Mesenchymal stem cell (in vitro differentiated cells and primary cell): ENCODE results near the gene TREM1.
A peak's percentile ranks its signal among the peaks of the same experiment; 100 is the strongest.

ENCODE experiments used
- DNase-seq: peaks from one replicate; pipeline ENCODE4 v3.0.0-alpha.2; 2013
- H2AFZ ChIP-seq: one replicate; pipeline ENCODE4 v1.6.1; 2013; ENCODE audit warnings: low read depth, mild to moderate bottlenecking, control low read depth, inconsistent platforms, low read length, moderate library complexity
- H2AK5ac ChIP-seq: 2 replicates; pipeline ENCODE4 v1.6.1; 2013; ENCODE audit warnings: low read length, moderate library complexity, mild to moderate bottlenecking, inconsistent platforms; ENCODE audit not compliant: severe bottlenecking
- H2BK120ac ChIP-seq: one replicate; pipeline ENCODE4 v1.6.1; 2013; ENCODE audit warnings: low read depth, mild to moderate bottlenecking, inconsistent platforms, low read length, moderate library complexity
- H2BK12ac ChIP-seq, 2 experiments: one replicate each; pipeline ENCODE4 v1.6.1; 2013; ENCODE audit warnings: inconsistent platforms in 2 of 2, low read length in 2 of 2, mild to moderate bottlenecking in 2 of 2, moderate library complexity in 2 of 2, control low read depth in 1 of 2
- H2BK15ac ChIP-seq: one replicate; pipeline ENCODE4 v1.6.1; 2013; ENCODE audit warnings: mild to moderate bottlenecking, low read depth, inconsistent platforms; ENCODE audit not compliant: poor library complexity, severe bottlenecking
- H2BK5ac ChIP-seq: 2 replicates; pipeline ENCODE4 v1.6.1; 2013; ENCODE audit warnings: low read depth, mild to moderate bottlenecking, low read length, control low read depth, inconsistent platforms; ENCODE audit not compliant: poor library complexity, severe bottlenecking
- H3K14ac ChIP-seq, 2 experiments: one replicate each; pipeline ENCODE4 v1.6.1; 2013; ENCODE audit warnings: inconsistent platforms in 2 of 2, low read length in 2 of 2, control low read depth in 1 of 2, mild to moderate bottlenecking in 1 of 2, moderate library complexity in 1 of 2
- H3K18ac ChIP-seq, 2 experiments: one replicate each; pipeline ENCODE4 v1.6.1; 2013; ENCODE audit warnings: inconsistent platforms in 2 of 2, low read length in 2 of 2, control low read depth in 1 of 2, low read depth in 1 of 2, mild to moderate bottlenecking in 1 of 2
- H3K23ac ChIP-seq, 2 experiments: one replicate each; pipeline ENCODE4 v1.6.1; 2013; ENCODE audit warnings: inconsistent platforms in 2 of 2, low read length in 2 of 2, mild to moderate bottlenecking in 2 of 2, moderate library complexity in 2 of 2, control low read depth in 1 of 2
- H3K27ac ChIP-seq: 2 replicates; pipeline ENCODE4 v1.5.1; 2013; ENCODE audit warnings: mild to moderate bottlenecking, moderate library complexity, low read length, control low read depth, inconsistent platforms; ENCODE audit not compliant: poor library complexity, severe bottlenecking
- H3K27me3 ChIP-seq, 2 experiments: 2 replicates each; pipeline versions ENCODE4 v1.6.1 to v1.7.0; 2013; ENCODE audit warnings: low read length in 2 of 2, mild to moderate bottlenecking in 2 of 2, moderate library complexity in 2 of 2, control low read depth in 1 of 2, inconsistent platforms in 1 of 2; ENCODE audit not compliant: control insufficient read depth in 1 of 2, insufficient read depth in 1 of 2
- H3K36me3 ChIP-seq, 2 experiments: 2 replicates each; pipeline versions ENCODE4 v1.6.1 to v1.7.0; 2013; ENCODE audit warnings: low read length in 2 of 2, control low read depth in 1 of 2, inconsistent platforms in 1 of 2, low read depth in 1 of 2, mild to moderate bottlenecking in 1 of 2; ENCODE audit not compliant: insufficient read depth in 2 of 2, control insufficient read depth in 1 of 2
- H3K4ac ChIP-seq, 2 experiments: one replicate each; pipeline ENCODE4 v1.6.1; 2013; ENCODE audit warnings: inconsistent platforms in 2 of 2, low read length in 2 of 2, mild to moderate bottlenecking in 2 of 2, moderate library complexity in 2 of 2, control low read depth in 1 of 2, low read depth in 1 of 2
- H3K4me1 ChIP-seq: 2 replicates; pipeline ENCODE4 v1.6.1; 2013; ENCODE audit warnings: low read depth, low read length, control low read depth; ENCODE audit not compliant: control insufficient read depth, insufficient read depth
- H3K4me2 ChIP-seq: 2 replicates; pipeline ENCODE4 v1.6.1; 2013; ENCODE audit warnings: low read length, mild to moderate bottlenecking, inconsistent platforms; ENCODE audit not compliant: poor library complexity, severe bottlenecking
- H3K4me3 ChIP-seq, 2 experiments: 2 replicates each; pipeline versions ENCODE4 v1.5.1 to v1.7.0; 2013; ENCODE audit warnings: low read length in 2 of 2, mild to moderate bottlenecking in 2 of 2, control low read depth in 1 of 2, low read depth in 1 of 2; ENCODE audit not compliant: insufficient read depth in 1 of 2
- H3K79me1 ChIP-seq: replicated peaks from 2 replicates; pipeline ENCODE4 v1.6.1; 2013; ENCODE audit warnings: mild to moderate bottlenecking, control low read depth, low read length, inconsistent platforms; ENCODE audit not compliant: poor library complexity, severe bottlenecking
- H3K9ac ChIP-seq: 2 replicates; pipeline ENCODE4 v1.7.0; 2013; ENCODE audit warnings: mild to moderate bottlenecking, low read length, moderate library complexity
- H3K9me3 ChIP-seq: 2 replicates; pipeline ENCODE4 v1.7.0; 2013; ENCODE audit warnings: mild to moderate bottlenecking, low read length; ENCODE audit not compliant: control insufficient read depth
- H4K8ac ChIP-seq: one replicate; pipeline ENCODE4 v1.6.1; 2013; ENCODE audit warnings: inconsistent platforms, mild to moderate bottlenecking, low read length, moderate library complexity
- H4K91ac ChIP-seq: one replicate; pipeline ENCODE4 v1.6.1; 2013; ENCODE audit warnings: mild to moderate bottlenecking, low read length, inconsistent platforms
- WGBS: methylation state at CpG from one replicate; pipeline ENCODE4 v1.1.7; 2013; ENCODE audit warnings: mixed read lengths; 5-methylcytosine and 5-hydroxymethylcytosine counted together

Gene TREM1

GRCh38 chr6:41232667-41233066 is 53.8 kb downstream of the TREM1 start:
- Histone ChIP-seq H3K36me3 (no peaks in the 10 kb centered on the region), H3K27me3 (peaks cover 8 to 19% of the 10 kb centered on the region in 2 experiments), H3K4ac (no peak overlapping the region), H4K8ac (no peak overlapping the region), H3K79me1 (no peaks in the 10 kb centered on the region), H3K14ac (no peak overlapping the region), H2BK15ac (no peak overlapping the region), H4K91ac (no peak overlapping the region), H3K9me3 (no peaks in the 10 kb centered on the region), H3K9ac (no peak overlapping the region), H2BK12ac (no peak overlapping the region), H3K27ac (no peak overlapping the region), H3K18ac (no peak overlapping the region), H3K4me1 (no peaks in the 10 kb centered on the region), H3K4me2 (no peak overlapping the region), H2AFZ (no peak overlapping the region), H3K4me3 (no peak overlapping the region), H2BK5ac (no peak overlapping the region), H2BK120ac (no peak overlapping the region), H2AK5ac (no peak overlapping the region), H3K23ac (no peak overlapping the region)
- WGBS, result 78% methylated on average over 6 of the region's 6 CpGs
- no peak for DNase-seq

GRCh38 chr6:41231246-41231645 is 55.2 kb downstream of the TREM1 start:
- H3K4me2 ChIP-seq, result no peak overlapping the region
- no peak overlapping the region for H3K14ac ChIP-seq
- H4K91ac ChIP-seq, result no peak overlapping the region
- H3K4ac ChIP-seq, result no peak overlapping the region
- no peak overlapping the region for H2AK5ac ChIP-seq
- no peak overlapping the region for H2BK15ac ChIP-seq
- no peak overlapping the region for H3K4me3 ChIP-seq
- H3K23ac ChIP-seq, result no peak overlapping the region
- no peaks in the 10 kb centered on the region for H3K79me1 ChIP-seq
- H2BK12ac ChIP-seq, result no peak overlapping the region
- no peak overlapping the region for H2AFZ ChIP-seq
- peaks cover 9% of the 10 kb centered on the region in 2 experiments for H3K27me3 ChIP-seq
- no peaks in the 10 kb centered on the region for H3K9me3 ChIP-seq
- no peak overlapping the region for H3K18ac ChIP-seq
- 76% methylated on average over 5 of the region's 5 CpGs for WGBS
- H3K36me3 ChIP-seq, result no peaks in the 10 kb centered on the region
- DNase-seq, result no peak
- no peak overlapping the region for H2BK5ac ChIP-seq
- H3K9ac ChIP-seq, result no peak overlapping the region
- no peaks in the 10 kb centered on the region for H3K4me1 ChIP-seq
- H3K27ac ChIP-seq, result no peak overlapping the region
- no peak overlapping the region for H2BK120ac ChIP-seq
- H4K8ac ChIP-seq, result no peak overlapping the region

- H2BK120ac ChIP-seq, result no peak overlapping the region
- no peak overlapping the region for H3K18ac ChIP-seq
- H2BK5ac ChIP-seq, result no peak overlapping the region
- no peaks in the 10 kb centered on the region for H3K79me1 ChIP-seq
- no peak overlapping the region for H2AK5ac ChIP-seq
- no peak for DNase-seq
- no peak overlapping the region for H2BK15ac ChIP-seq
- no peak overlapping the region for H3K14ac ChIP-seq
- no peak overlapping the region for H3K4ac ChIP-seq
- H3K4me1 ChIP-seq, result no peaks in the 10 kb centered on the region
- no peaks in the 10 kb centered on the region for H3K9me3 ChIP-seq
- no peak overlapping the region for H3K23ac ChIP-seq
- peaks cover 4 to 12% of the 10 kb centered on the region in 2 experiments for H3K27me3 ChIP-seq
- no peak overlapping the region for H3K4me3 ChIP-seq
- H3K27ac ChIP-seq, result no peak overlapping the region
- 83% methylated on average over 4 of the region's 4 CpGs for WGBS
- no peaks in the 10 kb centered on the region for H3K36me3 ChIP-seq
- H2AFZ ChIP-seq, result no peak overlapping the region
- H2BK12ac ChIP-seq, result no peak overlapping the region
- no peak overlapping the region for H3K9ac ChIP-seq
- H3K4me2 ChIP-seq, result no peak overlapping the region
- H4K8ac ChIP-seq, result no peak overlapping the region
- no peak overlapping the region for H4K91ac ChIP-seq
These were observed 56.8 kb downstream of the TREM1 start for GRCh38 chr6:41229721-41230120.

- Histone ChIP-seq H3K4me1 (no peaks in the 10 kb centered on the region), H3K27me3 (peaks cover 4 to 15% of the 10 kb centered on the region in 2 experiments), H2BK12ac (no peak overlapping the region), H2AK5ac (no peak overlapping the region), H4K91ac (no peak overlapping the region), H3K14ac (no peak overlapping the region), H2AFZ (no peak overlapping the region), H2BK15ac (no peak overlapping the region), H2BK120ac (no peak overlapping the region), H3K9ac (no peak overlapping the region), H3K23ac (no peak overlapping the region), H3K79me1 (no peaks in the 10 kb centered on the region), H3K18ac (no peak overlapping the region), H3K4me3 (no peak overlapping the region), H3K36me3 (no peaks in the 10 kb centered on the region), H3K4ac (no peak overlapping the region), H3K27ac (no peak overlapping the region), H2BK5ac (no peak overlapping the region), H3K9me3 (no peaks in the 10 kb centered on the region), H4K8ac (no peak overlapping the region), H3K4me2 (no peak overlapping the region)
- 74% methylated on average over 5 of the region's 5 CpGs for WGBS
- peak; percentile 7 for DNase-seq
These were observed 57.9 kb downstream of the TREM1 start for GRCh38 chr6:41228616-41229015.
